Pulmonary artery endothelial cell (primary cell): Measurements from ENCODE around the gene APEH. TPM values are rescaled to one million over a fixed set of nuclear protein-coding genes. Genes with fewer than 3 reads are reported as not detected.

Experiments used
- DNase-seq: peaks from one replicate; pipeline ENCODE4 v3.0.0-alpha.2; 2011; ENCODE audit warnings: low read depth, low spot score
- total RNA-seq: library from RNA; depleted of rRNA; stranded (reverse); fragments of >200 nt; gene quantifications from 2 replicates; pipeline ENCODE4 v1.2.3, GENCODE V29; 2014

The APEH gene
- total RNA-seq, 1 donor from 2014 or later = 128 TPM

DNA sequence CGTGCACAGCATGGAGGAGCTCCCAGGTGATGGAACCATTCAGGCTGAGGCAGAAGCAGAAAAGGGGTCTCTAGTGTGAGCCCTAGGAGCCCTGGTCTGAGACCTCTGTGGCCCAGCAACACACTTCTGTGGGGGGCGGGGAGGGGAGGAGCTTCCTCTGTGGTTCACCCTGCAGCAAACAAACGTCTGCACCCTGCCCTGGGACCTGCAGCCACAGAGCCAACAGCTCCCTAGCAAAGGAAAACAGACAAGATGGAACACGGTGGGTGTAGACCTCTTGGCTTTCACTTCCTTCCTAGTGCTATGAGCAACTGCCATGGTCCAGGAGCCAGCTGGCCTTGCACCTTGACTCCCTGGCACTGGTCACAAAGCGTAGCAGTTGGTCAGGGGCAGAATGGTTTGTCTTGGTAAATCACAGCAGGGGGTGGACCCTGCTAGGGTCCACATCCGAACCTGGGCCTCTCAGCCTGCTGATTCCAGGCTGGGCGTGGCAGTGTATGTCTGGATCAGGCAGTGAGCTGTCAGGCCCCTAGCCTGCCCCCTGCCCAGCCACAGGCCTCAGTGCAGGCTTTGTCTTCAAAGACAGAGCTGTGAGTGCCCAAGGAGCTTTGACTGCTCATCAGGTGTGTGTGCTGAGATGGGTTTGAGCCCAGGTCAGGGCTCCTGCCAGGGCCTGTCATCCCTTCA is 38.6 kb downstream of the APEH start:
- DNase-seq = no peak

DNA sequence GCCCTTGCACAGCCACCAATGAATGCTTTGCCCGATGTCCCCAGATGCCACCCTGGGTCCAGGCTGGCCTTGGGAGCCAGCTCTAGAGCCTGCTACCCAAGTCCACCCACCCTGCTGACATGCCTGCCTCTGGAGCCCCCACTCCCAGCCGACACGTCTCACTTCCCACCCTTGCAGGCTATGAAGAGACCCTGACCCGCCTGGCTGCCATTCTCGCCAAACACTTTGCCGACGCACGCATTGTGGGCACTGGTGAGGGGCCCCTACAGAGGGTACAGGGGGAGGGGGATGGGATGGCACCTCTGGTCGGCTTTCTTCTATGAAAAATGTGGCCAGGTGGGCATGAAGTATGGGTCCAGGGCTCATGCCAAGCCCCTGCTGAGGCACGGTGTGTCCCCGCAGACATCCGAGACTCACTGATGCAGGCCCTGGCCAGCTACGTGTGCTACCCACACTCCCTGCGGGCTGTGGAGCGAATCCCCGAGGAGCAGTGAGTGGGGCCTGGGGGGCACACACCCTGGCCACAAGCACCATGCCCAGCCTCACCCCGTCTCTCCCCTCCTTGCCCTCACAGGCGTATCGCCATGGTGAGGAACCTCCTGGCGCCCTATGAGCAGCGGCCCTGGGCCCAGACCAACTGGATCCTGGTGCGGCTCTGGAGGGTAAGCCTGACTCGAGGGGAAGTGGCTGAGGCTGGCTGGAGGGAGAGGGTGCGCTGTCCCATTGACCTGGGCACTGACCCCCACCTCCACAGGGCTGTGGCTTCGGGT is 39.4 kb downstream of the APEH start:
- no peak for DNase-seq

DNA sequence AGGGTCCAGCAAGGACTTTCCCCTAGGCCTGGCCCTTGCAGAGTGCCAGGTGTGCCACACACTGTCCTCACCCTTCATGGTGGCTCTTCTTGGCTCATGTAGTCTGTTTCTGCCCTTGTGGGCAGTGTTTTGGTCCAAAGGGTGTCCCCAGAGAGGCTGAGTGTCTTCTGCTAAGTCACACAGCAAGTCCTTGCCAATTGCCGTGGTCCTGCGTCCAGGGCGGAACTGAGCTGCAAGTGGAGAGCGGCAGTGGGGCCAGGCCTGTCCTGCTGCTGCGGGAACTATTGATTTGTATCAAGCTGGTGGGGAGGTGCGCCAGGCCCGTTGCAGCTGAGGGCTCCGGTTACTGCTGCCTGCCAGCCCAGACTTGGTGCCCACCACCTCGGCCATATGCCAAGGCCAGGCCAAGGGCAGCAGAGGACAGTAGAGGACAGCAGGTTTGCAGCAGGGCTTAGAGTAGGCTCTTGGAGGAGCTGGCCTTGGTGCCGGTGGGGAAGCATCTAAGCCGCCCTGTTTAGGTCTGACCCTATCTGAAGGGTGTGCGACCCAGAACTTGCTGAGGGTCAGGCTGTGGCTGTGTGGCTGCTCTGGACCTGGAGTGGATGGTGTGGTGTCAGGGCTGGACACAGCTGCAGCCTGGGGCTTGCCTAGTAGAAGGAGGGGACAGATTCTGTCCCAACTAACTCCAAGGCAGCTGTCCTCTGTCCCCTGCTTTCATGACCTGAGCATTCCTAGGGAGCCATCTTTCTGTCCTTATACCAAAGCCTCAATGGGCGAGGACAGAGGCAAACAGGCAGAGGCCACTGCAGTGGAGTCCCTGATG is 40.8 kb downstream of the APEH start:
- no peak for DNase-seq

DNA sequence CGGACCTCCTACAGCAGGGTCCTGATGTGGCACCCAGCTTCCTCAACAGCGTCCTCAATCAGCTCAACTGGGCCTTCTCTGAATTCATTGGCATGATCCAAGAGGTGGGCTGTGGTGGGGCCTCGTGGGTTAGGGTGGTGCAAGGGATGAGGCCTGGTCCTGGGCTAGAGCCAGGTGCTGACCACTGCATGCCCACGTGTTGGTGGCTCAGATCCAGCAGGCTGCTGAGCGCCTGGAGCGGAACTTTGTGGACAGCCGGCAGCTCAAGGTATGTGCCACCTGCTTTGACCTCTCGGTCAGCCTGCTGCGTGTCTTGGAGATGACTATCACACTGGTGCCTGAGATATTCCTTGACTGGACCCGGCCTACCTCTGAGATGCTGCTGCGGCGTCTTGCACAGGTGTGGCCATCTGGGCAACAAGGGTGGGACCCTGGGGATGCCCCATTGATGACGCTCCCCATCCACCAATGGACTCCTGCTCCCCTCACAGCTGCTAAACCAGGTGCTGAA is 41.5 kb downstream of the APEH start:
- no peak for DNase-seq

DNA sequence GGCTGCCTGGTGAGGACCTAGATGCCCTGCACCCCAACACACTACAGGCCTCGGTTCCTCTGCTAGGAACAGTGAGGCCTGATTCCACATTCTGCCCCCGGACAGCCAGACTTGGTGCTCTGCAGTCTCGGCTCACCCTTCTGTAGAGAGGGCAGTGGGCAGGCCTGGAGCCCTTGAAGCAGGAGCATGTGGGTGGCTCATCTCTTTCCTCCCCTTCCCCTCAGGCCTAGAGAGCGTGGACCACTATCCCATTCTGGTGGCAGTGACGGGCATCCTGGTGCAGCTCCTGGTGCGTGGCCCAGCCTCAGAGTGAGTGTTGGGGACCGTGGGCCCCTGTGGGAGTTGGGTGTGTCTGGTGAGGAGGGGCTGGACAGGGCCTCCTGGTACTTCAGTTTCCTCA is 42.0 kb downstream of the APEH start:
- no peak for DNase-seq

DNA sequence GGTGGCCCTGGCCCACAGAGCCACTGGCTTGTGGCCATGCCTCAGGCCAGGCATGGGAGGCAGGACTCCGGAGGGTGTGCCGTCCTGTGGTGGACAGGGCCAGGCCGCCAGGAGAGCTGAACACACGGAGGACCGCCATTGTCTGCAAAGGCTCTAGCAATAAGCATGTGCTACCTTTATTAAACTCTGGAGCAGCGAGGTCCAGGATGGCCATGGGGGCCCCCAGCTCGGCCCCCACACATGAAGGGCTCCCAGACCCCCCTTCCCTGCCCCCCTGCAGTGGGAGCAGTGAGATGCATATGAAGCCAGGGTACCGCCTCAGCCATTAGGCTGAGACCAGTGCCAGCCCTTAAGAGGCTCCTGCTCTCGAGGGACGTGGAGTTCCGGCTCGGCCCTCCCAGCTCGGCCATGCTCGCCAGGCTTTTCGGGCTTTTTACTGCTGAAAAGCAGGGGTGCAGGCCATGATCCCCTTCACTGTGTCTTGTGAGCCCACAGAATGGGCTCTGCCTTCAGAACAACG is 42.6 kb downstream of the APEH start:
- no peak for DNase-seq

DNA sequence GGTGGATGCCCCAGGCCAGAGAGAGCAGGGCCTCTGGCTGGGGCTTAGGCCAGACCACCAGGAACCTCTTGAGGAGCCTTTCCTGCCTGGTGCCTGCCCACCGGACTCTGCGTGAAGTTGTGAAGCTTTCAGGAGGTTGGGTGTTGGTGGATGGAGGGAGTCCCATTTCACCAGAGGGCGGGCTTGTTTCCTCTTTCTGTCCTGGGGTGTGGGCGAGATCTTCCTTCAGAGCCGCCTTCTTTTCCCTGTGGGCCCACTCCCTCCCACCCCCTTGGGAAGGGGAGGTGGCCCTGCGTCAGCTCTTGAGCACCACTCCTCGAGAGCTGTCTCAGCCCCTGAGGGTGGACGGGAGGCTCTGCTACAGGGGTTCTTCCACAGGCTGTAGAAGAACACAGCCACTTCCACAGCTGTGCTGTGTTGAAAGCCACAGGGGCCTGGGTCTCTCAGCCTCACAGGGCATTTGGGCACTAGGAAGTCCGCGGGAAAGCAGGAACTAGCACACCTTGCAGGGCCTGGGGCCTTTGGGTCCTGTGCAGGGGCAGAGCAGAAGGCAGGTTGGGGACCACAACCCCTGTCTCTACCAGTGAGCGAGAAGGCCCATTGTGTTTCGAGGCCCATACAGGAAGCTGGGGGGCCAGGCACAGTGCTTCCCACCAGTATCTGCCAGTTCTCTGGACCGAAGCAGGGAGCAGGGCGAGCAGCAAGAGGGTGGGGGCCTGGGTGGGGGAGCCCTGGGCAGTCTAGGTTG is 43.2 kb downstream of the APEH start:
- no peak for DNase-seq

DNA sequence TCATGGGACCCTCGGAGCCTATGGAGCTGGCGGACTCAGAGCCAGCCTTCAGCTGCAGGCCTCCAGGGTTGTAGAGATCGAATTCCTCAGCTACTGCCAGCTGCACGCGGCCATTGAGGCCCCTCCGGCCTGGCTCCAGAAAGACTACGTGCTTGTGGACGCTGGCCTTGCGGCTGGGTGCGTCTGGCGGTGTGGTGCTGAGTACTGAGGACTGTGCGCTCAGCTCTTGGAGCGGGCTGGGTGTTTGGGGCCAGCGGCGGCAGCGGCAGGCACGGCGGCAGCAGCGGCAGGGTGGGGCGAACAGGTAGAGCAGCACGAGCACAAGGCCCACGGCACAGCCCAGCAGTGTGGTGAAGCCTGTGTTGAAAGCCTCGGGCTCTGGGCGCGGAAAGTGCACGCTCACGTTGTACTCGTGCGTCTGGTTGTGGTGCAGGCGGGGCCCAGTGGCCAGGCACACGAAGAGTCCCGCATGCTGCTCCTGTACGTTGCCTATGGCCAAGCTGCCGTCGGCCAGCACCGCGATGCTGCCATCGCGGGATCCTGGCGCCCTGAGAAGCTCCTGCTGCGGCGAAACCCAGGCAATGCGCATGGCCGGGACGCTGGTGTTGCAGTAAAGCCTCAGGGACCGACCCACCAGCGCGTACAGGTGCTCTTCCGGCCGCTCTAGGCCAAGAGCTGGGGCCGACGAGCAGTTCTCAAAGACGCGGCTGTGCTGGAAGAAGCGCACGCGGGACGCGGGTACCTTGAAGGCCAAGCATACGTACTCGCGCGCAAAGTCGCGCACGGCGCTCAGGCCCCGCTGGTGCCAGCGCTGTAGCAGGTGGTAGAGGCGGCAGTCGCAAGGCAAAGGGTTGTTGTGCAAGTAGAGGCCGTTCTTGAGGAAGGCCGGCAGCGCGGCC is 44.1 kb downstream of the APEH start:
- DNase-seq = no peak

DNA sequence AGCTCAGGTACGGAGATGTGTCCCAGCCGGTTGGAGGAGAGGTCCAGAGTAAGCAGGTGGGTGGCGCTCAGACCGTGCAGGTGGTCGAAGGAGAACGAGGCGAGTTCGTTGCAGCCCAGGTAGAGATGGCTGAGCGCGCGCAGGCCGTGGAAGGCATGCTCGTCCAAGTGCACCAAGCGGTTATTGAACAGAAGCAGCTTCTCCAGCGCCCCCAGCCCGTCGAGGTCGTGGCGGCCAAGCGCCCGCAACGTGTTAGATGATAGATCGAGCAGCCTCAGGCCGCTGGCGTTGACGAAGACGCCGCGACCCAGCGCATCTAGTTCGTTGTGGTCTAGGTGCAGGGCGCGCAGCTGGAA is 44.7 kb downstream of the APEH start:
- DNase-seq = no peak

DNA sequence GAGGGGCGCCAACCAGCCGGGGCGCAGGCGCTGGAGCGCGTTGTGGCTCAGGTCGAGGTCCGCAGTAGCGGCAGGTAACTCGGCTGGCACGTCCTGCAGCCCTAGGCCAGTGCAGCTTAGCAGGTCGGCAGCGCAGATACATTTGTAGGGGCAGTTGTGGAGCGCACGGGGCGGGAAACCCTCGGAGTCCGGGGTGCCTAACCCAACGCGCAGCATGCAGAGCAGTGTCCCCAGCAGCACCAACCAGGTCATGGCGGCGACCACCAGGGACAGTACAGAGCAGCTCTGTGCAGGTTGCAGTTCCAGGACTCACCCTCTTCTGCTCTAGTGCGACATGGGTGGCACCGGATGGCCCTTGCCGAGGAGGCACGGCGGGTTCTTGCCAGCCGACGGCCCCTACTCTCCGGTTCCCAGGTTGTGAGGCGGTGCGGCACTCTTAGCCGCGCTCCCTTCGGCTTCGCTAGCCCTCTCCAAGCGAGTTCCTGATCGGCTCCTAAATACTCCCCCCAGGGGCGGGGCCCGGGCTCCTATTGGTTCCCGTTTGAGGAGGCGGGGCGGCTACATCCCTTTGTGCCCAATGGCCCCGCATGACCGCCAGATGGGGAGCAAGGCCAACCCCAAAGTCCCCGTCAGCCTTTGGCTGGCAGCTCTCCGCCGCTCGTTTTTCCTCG is 45.2 kb downstream of the APEH start, which contains the start of gene AMIGO3:
Gene AMIGO3, minus strand, starts transcription at position 471 of the 671 bp plus-strand sequence. Its CDS starts 219 bp downstream, at position 252.
- DNase-seq = peak; percentile 72

DNA sequence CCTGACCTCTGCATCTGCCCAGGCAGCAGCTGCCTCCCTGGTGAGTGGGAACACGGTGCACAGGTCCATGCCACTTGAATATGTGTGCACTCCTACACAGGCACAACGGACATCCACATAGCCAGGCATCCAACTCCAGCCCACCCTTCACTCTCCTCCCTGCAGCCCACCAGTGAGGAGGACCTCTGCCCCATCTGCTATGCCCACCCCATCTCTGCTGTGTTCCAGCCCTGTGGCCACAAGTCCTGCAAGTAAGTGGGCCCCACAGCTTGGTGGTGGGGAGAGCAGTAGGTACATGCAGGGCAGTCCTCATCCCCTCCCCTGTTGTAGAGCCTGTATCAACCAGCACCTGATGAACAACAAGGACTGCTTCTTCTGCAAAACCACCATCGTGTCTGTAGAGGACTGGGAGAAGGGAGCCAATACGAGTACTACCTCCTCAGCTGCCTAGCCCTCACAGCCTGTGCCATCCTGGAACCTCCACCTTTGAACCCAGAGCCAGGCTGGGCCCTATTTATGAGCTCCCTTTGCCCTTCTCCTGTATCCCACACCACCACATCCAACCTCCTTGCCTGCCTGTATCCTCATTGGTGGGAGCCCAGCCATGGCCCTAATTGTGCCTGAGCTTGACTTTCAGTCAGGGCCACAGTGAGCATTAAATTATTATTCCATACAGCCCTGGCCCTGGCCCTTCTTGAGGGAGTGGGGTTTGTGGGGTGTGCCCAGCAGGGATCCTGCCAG is 46.9 kb downstream of the APEH start:
- no peak for DNase-seq

DNA sequence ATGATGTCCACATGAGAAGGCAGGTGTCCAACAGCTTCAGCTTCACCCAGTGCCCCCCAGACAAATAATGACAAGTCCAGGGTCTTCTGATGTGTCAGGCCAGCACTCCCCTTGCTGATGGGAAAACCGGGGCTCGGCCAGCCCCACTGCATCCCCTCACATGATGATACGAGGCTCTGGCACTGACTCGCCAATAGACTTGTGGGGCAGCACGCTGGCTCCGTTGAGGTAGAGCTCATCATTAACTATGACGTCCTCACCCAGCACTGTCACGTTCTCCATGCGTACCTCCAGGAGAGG is 47.4 kb downstream of the APEH start:
- no peak for DNase-seq

DNA sequence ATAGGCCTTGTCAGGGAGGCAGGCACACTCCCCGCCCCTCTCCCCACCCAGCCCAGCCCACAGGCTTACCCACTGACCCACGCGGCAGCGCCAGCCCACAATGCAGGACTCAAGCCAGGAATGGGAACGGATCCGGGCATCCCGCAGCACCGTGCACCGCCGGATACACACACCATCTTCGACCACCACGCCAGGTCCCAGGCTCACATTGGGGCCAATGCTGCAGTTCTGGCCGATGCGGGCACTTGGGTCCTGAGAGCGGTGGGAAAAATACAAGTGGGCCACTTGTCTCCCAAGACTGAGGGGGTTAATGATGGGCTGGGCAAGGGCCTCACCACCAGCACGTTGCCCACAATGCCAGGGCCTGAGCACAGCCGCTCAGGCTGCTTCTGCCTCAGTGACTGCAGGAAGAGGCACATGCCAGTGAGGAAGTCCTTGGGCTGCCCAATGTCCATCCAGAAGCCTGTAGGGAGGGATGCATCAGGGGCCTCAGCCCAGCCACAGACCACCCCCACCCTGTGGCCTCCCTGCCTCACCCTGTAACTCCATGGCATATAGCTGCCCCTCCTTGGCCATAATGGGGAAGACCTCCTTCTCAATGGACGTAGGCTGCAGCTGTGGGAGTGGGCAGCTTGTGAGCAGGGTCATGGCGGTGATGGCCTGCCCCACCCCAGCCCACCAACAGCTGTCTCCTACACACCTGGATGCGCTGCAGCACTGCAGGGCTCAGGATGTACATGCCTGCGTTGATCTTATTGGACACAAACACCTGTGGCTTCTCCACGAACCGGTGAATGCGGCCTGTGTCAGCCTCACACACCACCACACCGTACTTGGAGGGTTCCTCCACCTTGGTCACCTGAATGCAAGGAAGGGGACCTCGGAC is 48.0 kb downstream of the APEH start:
- no peak for DNase-seq

DNA sequence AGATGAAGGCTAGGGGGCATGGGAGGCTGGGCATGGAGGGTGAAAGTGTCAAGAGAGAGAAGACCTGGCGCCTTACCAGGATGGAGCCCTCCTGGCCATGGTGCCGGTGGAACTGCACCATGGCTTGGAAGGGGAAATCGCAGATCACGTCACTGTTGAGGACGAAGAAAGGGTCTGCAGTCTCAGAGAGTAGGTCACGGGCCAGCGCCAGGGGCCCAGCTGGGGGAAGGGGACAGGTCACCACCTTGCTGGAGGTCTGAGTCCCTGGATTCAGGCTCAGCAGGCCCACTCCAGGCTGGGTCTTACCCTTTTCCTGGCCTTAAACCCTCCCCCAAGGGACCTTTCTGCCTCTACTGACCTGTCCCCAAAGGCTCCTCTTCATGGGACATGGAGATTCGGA is 48.7 kb downstream of the APEH start:
- DNase-seq = no peak

DNA sequence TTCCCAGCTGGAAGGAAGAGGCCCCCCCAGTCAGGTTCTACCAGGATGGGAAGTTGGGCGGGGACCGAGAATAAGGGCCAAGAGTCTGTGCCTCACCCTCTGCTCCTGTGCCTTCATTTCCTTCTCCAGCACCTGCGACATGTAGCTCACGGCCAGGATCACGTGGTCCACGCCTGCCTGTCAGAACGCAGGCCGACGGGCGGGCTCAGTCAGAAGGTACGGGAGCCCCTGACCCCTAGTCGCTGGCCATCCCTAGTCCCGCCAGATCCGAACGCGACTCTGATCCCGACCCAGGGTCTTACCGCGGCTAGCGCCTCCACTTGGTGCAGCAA is 49.1 kb downstream of the APEH start:
- no peak for DNase-seq

DNA sequence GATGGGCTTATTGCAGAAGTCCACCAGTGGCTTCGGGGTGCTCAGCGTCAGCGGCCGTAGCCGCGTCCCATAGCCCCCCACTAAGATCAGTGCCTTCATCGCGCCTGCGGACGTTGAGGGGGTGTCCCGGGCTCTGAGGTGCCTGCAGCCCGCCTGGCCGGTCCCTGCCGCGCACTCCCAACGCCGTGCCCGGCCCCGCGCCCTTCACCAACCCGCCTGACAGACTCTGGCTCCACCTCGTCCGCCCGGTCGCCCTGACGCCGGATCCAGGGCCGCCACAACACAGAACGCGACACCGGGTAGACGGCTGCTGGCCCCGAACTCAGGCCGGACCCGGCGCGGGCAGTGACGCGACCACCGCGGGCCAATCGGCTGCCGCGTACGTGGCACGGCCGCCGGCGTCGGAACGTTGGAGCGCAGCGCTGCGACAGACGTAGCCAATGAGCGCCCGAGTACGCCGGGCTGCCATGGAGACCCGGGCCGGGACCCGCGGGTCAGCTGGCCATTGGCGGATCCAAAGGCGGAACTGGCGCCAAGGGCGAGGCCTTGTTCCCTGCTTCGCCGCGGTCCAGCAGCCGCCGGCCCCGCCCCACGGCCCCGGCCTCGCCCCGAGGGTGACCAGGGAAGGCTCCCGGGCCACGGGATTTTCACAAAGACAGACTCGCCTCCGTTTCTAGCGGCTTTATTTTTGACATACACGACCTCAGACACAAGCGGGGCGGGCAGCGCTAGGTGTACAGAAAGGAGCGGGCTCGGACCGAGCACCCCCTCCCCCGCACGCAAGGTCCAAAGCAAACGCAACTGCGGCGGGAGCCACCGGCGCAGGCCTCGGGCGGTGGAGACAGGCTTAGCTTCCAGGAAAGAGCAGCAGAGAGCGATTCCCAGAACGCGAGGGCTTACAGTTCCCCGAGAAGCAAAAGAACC is 49.7 kb downstream of the APEH start, which contains the start of gene GMPPB:
Gene GMPPB, minus strand, starts transcription at position 324 of the 924 bp plus-strand sequence. Its CDS starts 225 bp downstream, at position 99.
- DNase-seq = peak; percentile 89

DNA sequence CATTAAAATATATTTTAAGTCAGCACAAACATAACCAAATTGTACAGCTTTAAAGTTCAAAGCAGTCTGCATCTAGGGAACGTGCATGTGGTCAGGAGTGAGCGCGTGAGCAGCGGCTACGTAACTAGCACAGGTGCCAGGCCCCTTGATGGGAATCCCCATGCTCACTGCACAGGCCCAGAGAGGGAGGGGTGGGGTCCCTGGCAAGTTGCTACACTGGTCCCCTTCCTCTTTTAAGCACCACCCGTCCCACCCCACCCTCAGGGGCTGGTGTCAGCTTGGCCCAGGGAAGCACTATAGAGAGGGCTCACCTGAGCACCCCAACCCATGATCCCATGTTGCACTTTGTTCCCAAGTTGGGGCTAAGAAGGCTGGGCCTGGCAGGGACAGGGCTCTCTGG is 50.4 kb downstream of the APEH start:
- DNase-seq = no peak
